Vagina (tissue), 2 donors: ENCODE data around the gene TAOK2. TPM values are rescaled to one million over a fixed set of nuclear protein-coding genes. Genes with fewer than 3 reads are reported as not detected.
"Not testable (repeated sequence)": the region's sequence is repeated elsewhere in the genome, so short reads cannot be mapped to it uniquely, and the experiment has no call there.

ENCODE experiments used
- DNase-seq, 2 donors: peaks; one replicate each; pipeline ENCODE4 v3.0.0-alpha.2; 2017; ENCODE audit errors: extremely low spot score in 2 of 2
- H3K27ac ChIP-seq: fragments of 200-600 bp; sonication (generic); one replicate; pipeline ENCODE4 v1.5.1; 2019
- H3K27me3 ChIP-seq: fragments of 200-600 bp; sonication (generic); one replicate; pipeline ENCODE4 v1.5.1; 2019
- H3K36me3 ChIP-seq, 2 donors: fragments of 200-600 bp; sonication (generic); one replicate each; pipeline ENCODE4 v1.5.1; 2017 to 2019
- H3K4me1 ChIP-seq: fragments of 200-600 bp; sonication (generic); one replicate; pipeline ENCODE4 v1.5.1; 2019
- H3K4me3 ChIP-seq, 2 donors: fragments of 200-600 bp; sonication (generic); 1 replicate in 1 of 2; 2 replicates in 1 of 2; pipeline ENCODE4 v1.5.1; 2016 to 2019
- H3K9me3 ChIP-seq: fragments of 200-600 bp; sonication (generic); one replicate; pipeline ENCODE4 v1.5.1; 2019
- CTCF ChIP-seq, 3 experiments: fragments of 450-650 bp in 2 of 3; fragments of 200-600 bp in 1 of 3; sonication (generic) in 1 of 3; IDR thresholded peaks; one replicate each; pipeline ENCODE4 v1.5.1; 2017 to 2019; ENCODE audit warnings: antibody characterized with exemption in 3 of 3, mild to moderate bottlenecking in 2 of 3, moderate library complexity in 2 of 3
- POLR2A ChIP-seq, 2 donors: fragments of 450-650 bp; IDR thresholded peaks; one replicate each; pipeline ENCODE4 v1.6.1; 2017; ENCODE audit warnings: antibody characterized with exemption in 2 of 2, mild to moderate bottlenecking in 2 of 2, moderate library complexity in 2 of 2
- POLR2AphosphoS5 ChIP-seq, 2 donors: sonication (generic); formaldehyde crosslinking; IDR thresholded peaks; one replicate each; pipeline ENCODE4 v1.9.0; 2017; ENCODE audit warnings: antibody characterized with exemption in 2 of 2, mild to moderate bottlenecking in 2 of 2, low read depth in 1 of 2; ENCODE audit not compliant: insufficient read depth in 1 of 2
- intact Hi-C: fragments of 100-400 bp; cut with DNase I; formaldehyde crosslinking; loops from one replicate; pipeline ENCODE4 v1.15.1; 2023
- total RNA-seq: library from RNA; depleted of rRNA; stranded (reverse); fragments of >200 nt; gene quantifications from one replicate; pipeline ENCODE4 v1.2.3, GENCODE V29; 2016

TAOK2 gene
- total RNA-seq, 1 donor from 2014 or later, result 33.1 TPM

- Histone ChIP-seq H3K4me3 (no peak overlapping the region), H3K27ac (no peak overlapping the region), H3K36me3 (no peaks in the 10 kb centered on the region), H3K4me1 (no peaks in the 10 kb centered on the region), H3K27me3 (no peaks in the 10 kb centered on the region), H3K9me3 (no peaks in the 10 kb centered on the region)
- intact Hi-C loops, result loop anchor here (10.0 kb wide), 1 partner anchor 96 kb away; no protein-coding TSS in a partner anchor
- no peak for DNase-seq
- TF ChIP-seq POLR2AphosphoS5 (IDR thresholded peaks at IDR 0.05; ENCODE audit: insufficient read depth in 1 of 2, low read depth in 1 of 2), result no peak
- TF ChIP-seq CTCF (IDR thresholded peaks at IDR 0.05), result no peak
- TF ChIP-seq POLR2A (IDR thresholded peaks at IDR 0.05), result no peak
These were observed 22.7 kb upstream of the TAOK2 start for GRCh38 chr16:29950806-29951461.

- Histone ChIP-seq H3K36me3 (no peaks in the 10 kb centered on the region), H3K9me3 (no peaks in the 10 kb centered on the region), H3K27me3 (no peaks in the 10 kb centered on the region), H3K4me3 (no peak overlapping the region), H3K4me1 (no peaks in the 10 kb centered on the region), H3K27ac (no peak overlapping the region)
- intact Hi-C loops, result loop anchor here (10.0 kb wide), 1 partner anchor 97 kb away; no protein-coding TSS in a partner anchor
- no peak for TF ChIP-seq POLR2A (IDR thresholded peaks at IDR 0.05)
- no peak for TF ChIP-seq CTCF (IDR thresholded peaks at IDR 0.05)
- no peak for TF ChIP-seq POLR2AphosphoS5 (IDR thresholded peaks at IDR 0.05; ENCODE audit: insufficient read depth in 1 of 2, low read depth in 1 of 2)
- DNase-seq, result no peak
These were observed 21.9 kb upstream of the TAOK2 start for GRCh38 chr16:29951625-29952365.

GRCh38 chr16:29958756-29959155, 14.9 kb upstream of the TAOK2 start:
- H3K4me1 ChIP-seq, result peaks cover 16% of the 10 kb centered on the region
- no peaks in the 10 kb centered on the region for H3K36me3 ChIP-seq
- intact Hi-C loops, result loop anchor here (10.0 kb wide), 1 partner anchor 104 kb away; no protein-coding TSS in a partner anchor
- DNase-seq, result no peak
- no peak overlapping the region for H3K4me3 ChIP-seq
- no peak overlapping the region for H3K27ac ChIP-seq
- no peaks in the 10 kb centered on the region for H3K27me3 ChIP-seq
- no peaks in the 10 kb centered on the region for H3K9me3 ChIP-seq
- TF ChIP-seq CTCF (IDR thresholded peaks at IDR 0.05) (no peak), POLR2AphosphoS5 (IDR thresholded peaks at IDR 0.05; ENCODE audit: insufficient read depth in 1 of 2, low read depth in 1 of 2) (no peak), POLR2A (IDR thresholded peaks at IDR 0.05) (no peak)

- Histone ChIP-seq H3K36me3 (no peaks in the 10 kb centered on the region), H3K4me3 (no peak overlapping the region), H3K27me3 (no peaks in the 10 kb centered on the region), H3K4me1 (peaks cover 16% of the 10 kb centered on the region), H3K27ac (no peak overlapping the region), H3K9me3 (no peaks in the 10 kb centered on the region)
- no peak for DNase-seq
- TF ChIP-seq CTCF (IDR thresholded peaks at IDR 0.05) (no peak), POLR2AphosphoS5 (IDR thresholded peaks at IDR 0.05; ENCODE audit: insufficient read depth in 1 of 2, low read depth in 1 of 2) (no peak), POLR2A (IDR thresholded peaks at IDR 0.05) (no peak)
- intact Hi-C loops, result loop anchor here (10.0 kb wide), 1 partner anchor 104 kb away; no protein-coding TSS in a partner anchor
These were observed 14.4 kb upstream of the TAOK2 start for GRCh38 chr16:29959293-29959692.

- DNase-seq, H3K36me3 ChIP-seq: not testable (repeated sequence)
- intact Hi-C loops, result loop anchor here (10.0 kb wide), 1 partner anchor 105 kb away; no protein-coding TSS in a partner anchor
These were observed 13.8 kb upstream of the TAOK2 start for GRCh38 chr16:29959821-29960220.

More at GRCh38 chr16:29959821-29960220, 13.8 kb upstream of the TAOK2 start:
- H3K4me1 ChIP-seq, result peaks cover 16% of the 10 kb centered on the region
- not testable (repeated sequence) for H3K27ac ChIP-seq, H3K9me3 ChIP-seq, H3K4me3 ChIP-seq, H3K27me3 ChIP-seq
